ENCODE data around the gene UQCC5. TPM values are rescaled to one million over a fixed set of nuclear protein-coding genes. Genes with fewer than 3 reads are reported as not detected.

Gene UQCC5
- total RNA-seq, 1 donor from 2014 or later: 65.8 TPM

DNA sequence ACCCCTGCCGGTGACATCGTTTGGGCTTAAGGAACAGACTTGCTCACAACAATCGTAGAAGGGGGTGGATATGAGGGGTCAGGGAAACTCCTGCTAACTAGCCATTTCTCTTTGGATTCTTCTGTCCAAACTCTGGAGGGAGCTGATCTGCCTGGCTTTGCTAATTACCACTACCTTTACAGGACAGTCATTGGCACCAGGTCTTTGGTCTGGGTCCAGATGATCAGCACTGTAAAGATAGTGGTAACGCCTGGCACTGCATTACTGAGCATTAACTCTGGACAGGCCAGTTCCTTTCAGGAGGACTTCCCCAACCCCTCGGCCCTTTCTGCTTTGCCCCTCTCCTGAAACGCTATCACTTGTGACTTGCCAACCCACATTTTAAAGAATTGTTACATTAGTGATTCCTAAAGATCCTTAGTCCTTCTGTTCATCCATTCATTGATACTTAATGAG, 788 bp downstream of the UQCC5 start:
- Histone ChIP-seq H3K4me1 (peaks cover 84% of the 10 kb centered on the region), H3K27me3 (ENCODE audit: low read depth) (no peaks in the 10 kb centered on the region), H3K4me3 (peak overlapping the region; percentile 79), H3K36me3 (peaks cover 16% of the 10 kb centered on the region), H3K27ac (replicated peaks) (peak overlapping the region; percentile 97), H3K9me3 (replicated peaks) (no peaks in the 10 kb centered on the region)
- TF ChIP-seq, protein P1, sequence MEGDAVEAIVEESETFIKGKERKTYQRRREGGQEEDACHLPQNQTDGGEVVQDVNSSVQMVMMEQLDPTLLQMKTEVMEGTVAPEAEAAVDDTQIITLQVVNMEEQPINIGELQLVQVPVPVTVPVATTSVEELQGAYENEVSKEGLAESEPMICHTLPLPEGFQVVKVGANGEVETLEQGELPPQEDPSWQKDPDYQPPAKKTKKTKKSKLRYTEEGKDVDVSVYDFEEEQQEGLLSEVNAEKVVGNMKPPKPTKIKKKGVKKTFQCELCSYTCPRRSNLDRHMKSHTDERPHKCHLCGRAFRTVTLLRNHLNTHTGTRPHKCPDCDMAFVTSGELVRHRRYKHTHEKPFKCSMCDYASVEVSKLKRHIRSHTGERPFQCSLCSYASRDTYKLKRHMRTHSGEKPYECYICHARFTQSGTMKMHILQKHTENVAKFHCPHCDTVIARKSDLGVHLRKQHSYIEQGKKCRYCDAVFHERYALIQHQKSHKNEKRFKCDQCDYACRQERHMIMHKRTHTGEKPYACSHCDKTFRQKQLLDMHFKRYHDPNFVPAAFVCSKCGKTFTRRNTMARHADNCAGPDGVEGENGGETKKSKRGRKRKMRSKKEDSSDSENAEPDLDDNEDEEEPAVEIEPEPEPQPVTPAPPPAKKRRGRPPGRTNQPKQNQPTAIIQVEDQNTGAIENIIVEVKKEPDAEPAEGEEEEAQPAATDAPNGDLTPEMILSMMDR (IDR thresholded peaks at IDR 0.05; ENCODE audit: borderline replicate concordance): no peak
- no peak for DNase-seq
- intact Hi-C loops (cut with micrococcal nuclease): no loop called here

DNA sequence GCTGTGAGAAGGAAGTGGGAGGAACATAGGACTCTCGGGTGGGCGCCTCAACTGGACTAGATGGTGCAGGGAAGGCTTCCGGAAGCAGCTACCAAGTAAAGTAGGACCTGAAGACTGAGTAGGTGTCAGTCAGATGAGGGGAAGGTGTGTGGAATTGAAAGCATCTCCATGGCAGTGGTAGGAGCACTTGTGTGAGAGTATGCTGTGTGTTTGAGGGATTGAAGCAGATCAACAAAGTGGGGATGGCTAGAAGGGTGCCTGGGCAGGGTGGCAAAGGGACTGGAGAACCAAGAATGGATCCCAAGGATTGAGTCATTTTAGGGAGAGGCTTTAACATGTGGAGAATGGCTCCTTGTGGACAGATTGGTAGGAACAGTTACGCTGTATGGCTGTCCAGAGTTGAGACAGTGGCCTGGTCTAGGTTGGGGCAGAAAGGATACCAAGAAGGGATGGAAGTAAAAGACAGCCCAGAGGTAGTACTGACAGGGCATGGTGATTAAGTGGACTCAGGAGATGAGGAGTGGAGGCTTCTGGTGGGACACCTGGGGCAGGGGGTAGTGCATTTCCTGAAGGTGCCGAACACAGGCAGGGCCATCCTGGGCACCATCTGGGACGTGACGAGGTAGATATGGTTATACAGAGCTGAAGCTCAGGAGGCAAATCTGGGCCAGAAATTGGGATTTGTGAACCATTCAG, 1.5 kb downstream of the UQCC5 start:
- Histone ChIP-seq H3K27ac (replicated peaks) (peak overlapping the region; percentile 97), H3K4me1 (peaks cover 79% of the 10 kb centered on the region)
- TF ChIP-seq, protein P1 (IDR thresholded peaks at IDR 0.05; ENCODE audit: borderline replicate concordance): no peak

DNA sequence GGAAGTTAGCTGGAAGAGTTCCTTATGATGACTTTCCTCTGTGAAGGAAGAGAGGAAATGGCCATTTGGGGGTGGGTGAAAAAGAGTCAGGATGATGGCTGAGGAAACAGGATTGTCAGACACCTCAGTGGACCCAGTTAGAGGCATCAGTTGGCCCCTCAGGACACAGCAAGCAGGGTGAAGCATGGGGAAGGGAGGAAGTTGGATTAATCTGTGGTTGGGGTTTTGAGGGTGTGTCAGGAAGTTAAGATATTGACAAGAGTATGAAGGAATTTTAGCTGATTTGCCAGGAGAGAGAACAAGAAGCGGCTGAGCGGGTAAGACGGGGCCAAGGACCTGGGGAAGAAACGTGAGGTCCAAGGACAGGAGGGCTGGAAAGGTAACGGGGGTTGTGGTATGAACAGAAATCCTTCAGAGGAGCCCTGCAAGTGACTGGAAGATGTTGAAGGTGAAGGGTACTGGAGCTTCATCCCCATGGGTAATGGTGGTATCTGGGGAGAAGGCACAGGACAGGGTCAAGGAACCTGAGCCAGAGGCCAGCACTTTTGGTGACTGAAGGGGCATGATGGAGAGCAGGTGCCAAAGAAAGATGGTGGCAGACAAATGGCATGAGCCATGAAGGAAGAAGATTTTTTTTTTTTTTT, 2.7 kb downstream of the UQCC5 start:
- Histone ChIP-seq H3K27me3 (ENCODE audit: low read depth) (no peaks in the 10 kb centered on the region), H3K27ac (replicated peaks) (peak overlapping the region; percentile 97), H3K4me3 (peak overlapping the region; percentile 79), H3K36me3 (peaks cover 25% of the 10 kb centered on the region), H3K9me3 (replicated peaks) (no peaks in the 10 kb centered on the region), H3K4me1 (peaks cover 78% of the 10 kb centered on the region)
- intact Hi-C loops (cut with micrococcal nuclease): no loop called here
- DNase-seq: no peak
- TF ChIP-seq, protein P1 (IDR thresholded peaks at IDR 0.05; ENCODE audit: borderline replicate concordance): no peak

More for the DNA sequence above, 1.5 kb downstream of the UQCC5 start:
- DNase-seq: no peak
- H3K4me3 ChIP-seq: peak overlapping the region; percentile 79
- intact Hi-C loops (cut with micrococcal nuclease): no loop called here
- H3K9me3 ChIP-seq (replicated peaks): no peaks in the 10 kb centered on the region
- no peaks in the 10 kb centered on the region for H3K27me3 ChIP-seq (ENCODE audit: low read depth)
- peaks cover 16% of the 10 kb centered on the region for H3K36me3 ChIP-seq

DNA sequence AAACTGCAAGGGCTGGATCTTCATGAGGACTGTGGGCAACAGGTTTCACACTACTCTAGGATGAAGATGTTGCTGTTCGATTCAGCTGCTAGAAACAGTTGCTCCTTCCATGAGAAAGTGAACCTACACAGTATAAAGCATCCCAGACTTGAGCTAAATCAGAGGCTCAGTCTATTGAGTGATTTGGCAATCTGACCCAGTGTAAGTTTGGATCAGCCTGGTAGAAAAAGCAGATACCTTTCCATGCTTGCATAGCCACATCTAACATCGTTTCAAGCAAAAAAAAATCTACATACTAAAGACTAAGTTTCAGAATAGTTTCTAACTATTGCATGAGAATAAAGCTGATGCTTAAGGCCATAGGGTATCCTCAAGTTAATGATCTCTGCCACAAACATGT, 4.6 kb downstream of the UQCC5 start:
- TF ChIP-seq, protein P1 (IDR thresholded peaks at IDR 0.05; ENCODE audit: borderline replicate concordance): no peak
- Histone ChIP-seq H3K27me3 (ENCODE audit: low read depth) (no peaks in the 10 kb centered on the region), H3K4me1 (peaks cover 75% of the 10 kb centered on the region), H3K27ac (replicated peaks) (no peak overlapping the region), H3K9me3 (replicated peaks) (no peaks in the 10 kb centered on the region), H3K4me3 (no peak overlapping the region), H3K36me3 (peaks cover 40% of the 10 kb centered on the region)
- DNase-seq: no peak
- intact Hi-C loops (cut with micrococcal nuclease): loop anchor here (10.0 kb wide), 1 partner anchor 66 kb away; no protein-coding TSS in a partner anchor

DNA sequence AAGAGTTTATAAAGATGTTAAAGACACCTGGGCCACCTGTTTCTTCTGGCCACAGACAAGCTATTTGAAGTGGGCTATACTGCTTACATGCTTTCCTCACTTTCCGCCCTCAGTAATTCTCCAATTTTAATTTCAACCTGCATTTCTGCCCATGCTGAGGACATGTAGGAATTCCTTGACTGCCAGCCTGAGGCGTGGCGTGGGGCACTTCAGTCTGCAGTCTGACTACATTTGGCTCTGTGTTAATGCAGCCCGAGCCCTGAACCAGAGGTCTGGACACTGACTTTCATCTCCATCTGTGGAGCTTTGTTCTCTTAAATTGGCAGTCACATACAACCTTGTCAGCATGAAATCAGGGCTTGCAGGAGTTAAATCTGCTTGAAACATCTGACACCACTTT, 8.5 kb downstream of the UQCC5 start:
- TF ChIP-seq, protein P1 (IDR thresholded peaks at IDR 0.05; ENCODE audit: borderline replicate concordance): no peak
- Histone ChIP-seq H3K4me3 (no peak overlapping the region), H3K9me3 (replicated peaks) (no peaks in the 10 kb centered on the region), H3K4me1 (peaks cover 52% of the 10 kb centered on the region), H3K27ac (replicated peaks) (peak overlapping the region; percentile 21), H3K36me3 (peaks cover 77% of the 10 kb centered on the region), H3K27me3 (ENCODE audit: low read depth) (no peaks in the 10 kb centered on the region)
- no peak for DNase-seq
- intact Hi-C loops (cut with micrococcal nuclease): loop anchor here (10.0 kb wide), 1 partner anchor 70 kb away; no protein-coding TSS in a partner anchor

Data from left ventricle myocardium inferior (tissue), 1 donor.